ENCODE data around the gene GAPVD1.
"Not testable (repeated sequence)": the region's sequence is repeated elsewhere in the genome, so short reads cannot be mapped to it uniquely, and the experiment has no call there.

GAPVD1 gene

DNA sequence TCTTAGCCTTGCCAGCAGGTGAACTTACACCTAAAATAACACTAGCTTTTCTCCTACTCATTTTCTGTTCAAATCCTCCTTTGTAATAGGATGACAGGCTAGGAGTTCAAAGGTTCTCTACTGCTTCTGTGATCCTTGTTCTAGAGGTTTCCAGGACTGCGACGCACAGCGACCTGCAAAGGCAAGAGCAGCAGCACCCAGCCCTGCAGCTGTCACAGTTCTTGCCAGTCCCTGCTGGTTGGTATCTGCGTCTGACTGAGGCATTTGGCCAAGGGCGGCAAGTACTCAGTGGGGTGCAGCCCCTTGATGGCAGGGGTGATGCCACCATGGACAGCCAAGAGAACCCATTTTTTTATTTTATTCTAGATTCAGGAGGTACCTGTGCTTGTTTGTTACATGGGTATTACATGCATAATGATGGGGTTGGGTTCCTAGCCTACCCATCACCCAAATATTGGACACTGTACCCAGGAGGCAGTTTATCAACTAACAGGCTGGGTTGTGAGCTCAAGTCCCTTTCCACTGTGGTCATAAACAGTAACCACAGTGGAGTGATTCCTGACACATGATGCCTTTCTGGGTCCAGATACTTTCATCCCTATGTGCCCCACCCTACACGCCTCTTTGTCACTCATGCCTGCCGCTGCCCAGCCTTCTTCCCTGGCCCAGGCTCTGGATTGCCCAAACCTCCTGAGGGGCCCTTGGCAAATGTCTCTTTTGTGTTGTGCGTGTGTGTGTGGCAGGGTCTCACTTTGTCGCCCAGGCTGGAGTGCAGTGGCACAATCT lies 111.0 kb downstream of the GAPVD1 start:
- DNase-seq (ENCODE audit: low spot score) (no peak), FAIRE-seq (no peak)

GRCh38 chr9:125374443-125375309 lies 113.0 kb downstream of the GAPVD1 start:
- DNase-seq (ENCODE audit: low spot score) (peak; percentile 85), FAIRE-seq (no peak)

DNA sequence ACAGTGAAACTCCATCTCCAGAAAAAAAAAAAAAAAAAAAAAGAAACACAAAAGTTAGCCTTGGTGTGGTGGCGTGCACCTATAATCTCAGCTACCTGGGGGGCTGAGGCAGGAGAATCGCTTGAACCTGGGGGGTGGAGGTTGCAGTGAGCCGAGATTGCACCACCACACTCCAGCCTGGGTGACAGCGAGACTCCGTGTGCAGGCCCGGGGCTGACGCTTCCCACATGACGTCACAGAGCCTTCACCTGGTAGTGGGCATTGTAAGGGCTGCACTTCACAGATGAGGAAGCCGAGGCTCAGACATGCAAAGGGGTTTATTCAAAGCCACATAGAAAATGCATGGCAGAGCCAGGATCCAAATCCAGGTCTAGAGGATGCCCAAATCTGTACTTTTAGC lies 114.2 kb downstream of the GAPVD1 start:
- FAIRE-seq (no peak), DNase-seq (ENCODE audit: low spot score) (no peak)

GRCh38 chr9:125376261-125377226 lies 114.9 kb downstream of the GAPVD1 start:
- FAIRE-seq = no peak
- no peak for DNase-seq (ENCODE audit: low spot score)

- DNase-seq (ENCODE audit: low spot score) = no peak
- no peak for FAIRE-seq
Observed at GRCh38 chr9:125377584-125378250, 116.1 kb downstream of the GAPVD1 start.

- DNase-seq (ENCODE audit: low spot score) (no peak), FAIRE-seq (no peak)
Observed at GRCh38 chr9:125378778-125379177, 117.2 kb downstream of the GAPVD1 start.

- DNase-seq (ENCODE audit: low spot score) = no peak
- FAIRE-seq = no peak
Observed at GRCh38 chr9:125379208-125379607, 117.6 kb downstream of the GAPVD1 start.

- no peak for DNase-seq (ENCODE audit: low spot score)
Observed at GRCh38 chr9:125380406-125380805, 118.8 kb downstream of the GAPVD1 start.

GRCh38 chr9:125387861-125388524 lies 126.4 kb downstream of the GAPVD1 start:
- no peak for DNase-seq (ENCODE audit: low spot score)
- FAIRE-seq = no peak

More at GRCh38 chr9:125380406-125380805, 118.8 kb downstream of the GAPVD1 start:
- no peak for FAIRE-seq

DNA sequence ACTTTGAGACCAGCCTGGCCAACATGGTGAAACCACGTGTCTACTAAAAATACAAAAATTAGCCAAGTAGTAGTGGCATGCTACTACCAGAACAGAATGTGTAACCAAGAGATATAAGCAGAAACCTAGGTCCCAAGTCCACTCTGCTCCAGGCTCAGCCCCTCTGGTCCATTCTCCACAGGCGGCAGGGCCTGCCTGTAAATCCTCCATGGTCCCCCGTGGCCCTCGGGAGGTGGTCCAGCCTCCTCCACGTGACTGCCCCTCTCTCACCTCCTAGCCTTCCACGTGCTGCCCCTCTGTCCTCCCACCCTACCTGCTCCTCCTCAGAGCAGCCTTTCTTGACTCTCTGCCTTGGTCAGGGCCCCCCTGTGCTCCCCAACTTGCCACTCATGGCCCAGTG lies 127.4 kb downstream of the GAPVD1 start:
- DNase-seq (ENCODE audit: low spot score) (no peak), FAIRE-seq (no peak)

DNA sequence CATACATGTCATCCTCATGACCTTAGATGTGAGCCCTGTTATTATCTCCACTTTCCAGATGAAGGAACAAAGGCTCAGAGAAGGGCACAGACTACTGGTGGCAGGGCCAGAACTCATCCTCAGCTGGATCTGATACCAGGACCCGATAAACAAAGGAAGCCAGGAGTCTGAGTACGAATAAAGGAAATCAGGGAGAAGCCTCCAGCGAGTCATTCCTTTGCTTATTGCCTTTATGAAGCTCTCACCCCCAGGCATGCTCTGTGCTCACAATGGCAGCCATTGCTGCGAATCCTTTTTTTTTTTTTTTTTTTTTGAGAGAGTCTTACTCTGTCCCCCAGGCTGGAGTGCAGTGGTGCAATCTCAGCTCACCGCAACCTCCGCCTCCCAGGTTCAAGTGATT lies 130.1 kb downstream of the GAPVD1 start:
- FAIRE-seq = no peak
- no peak for DNase-seq (ENCODE audit: low spot score)

GRCh38 chr9:125393426-125393825 lies 131.8 kb downstream of the GAPVD1 start:
- DNase-seq (ENCODE audit: low spot score) (no peak), FAIRE-seq (no peak)

- DNase-seq (ENCODE audit: low spot score) (no peak), FAIRE-seq (no peak)
Observed at GRCh38 chr9:125396799-125397198, 135.2 kb downstream of the GAPVD1 start.

DNA sequence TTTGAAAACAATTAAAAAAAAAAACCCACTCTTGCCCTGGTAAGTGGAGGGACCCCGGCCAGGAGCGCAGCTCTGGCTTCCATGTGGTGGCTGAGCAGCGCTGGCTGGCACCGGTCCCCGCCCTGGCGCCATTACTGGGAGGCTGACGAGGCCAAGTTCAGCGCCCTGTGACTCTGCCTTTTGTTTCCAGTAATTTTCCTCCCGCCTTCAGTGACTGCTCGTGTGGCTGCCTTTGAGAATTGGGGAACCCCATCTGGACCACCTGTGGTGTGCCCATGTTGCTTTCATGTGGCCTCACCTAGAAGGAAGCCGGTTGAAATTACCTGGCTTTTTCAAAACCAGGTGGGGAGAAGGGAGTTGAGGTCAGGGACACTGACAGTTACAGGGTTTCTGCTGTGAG lies 136.1 kb downstream of the GAPVD1 start:
- FAIRE-seq (no peak), DNase-seq (ENCODE audit: low spot score) (no peak)

- no peak for DNase-seq (ENCODE audit: low spot score)
- no peak for FAIRE-seq
Observed at GRCh38 chr9:125398243-125398642, 136.6 kb downstream of the GAPVD1 start.

- DNase-seq (ENCODE audit: low spot score) = no peak
- FAIRE-seq = no peak
Observed at GRCh38 chr9:125399165-125399564, 137.5 kb downstream of the GAPVD1 start.

GRCh38 chr9:125399666-125400065 lies 138.0 kb downstream of the GAPVD1 start:
- DNase-seq (ENCODE audit: low spot score) (no peak), FAIRE-seq (no peak)

DNA sequence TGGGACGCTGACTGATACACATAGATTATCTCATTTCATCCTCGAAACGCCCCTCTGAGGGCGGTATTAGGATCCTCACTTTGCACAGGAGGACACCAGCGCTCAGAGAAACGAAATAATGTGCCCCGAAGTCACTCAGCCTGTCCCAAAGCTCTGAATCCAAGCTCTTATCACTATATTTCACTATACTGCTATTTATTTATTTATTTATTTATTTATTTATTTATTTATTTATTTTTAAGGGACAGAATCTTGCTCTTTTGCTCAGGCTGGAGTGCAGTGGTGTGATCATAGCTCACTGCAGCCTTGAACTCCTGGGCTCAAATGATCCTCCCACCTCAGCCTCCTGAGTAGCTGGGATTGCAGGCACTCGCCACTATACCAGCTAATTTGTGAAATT lies 138.6 kb downstream of the GAPVD1 start:
- not testable (repeated sequence) for FAIRE-seq; DNase-seq (ENCODE audit: low spot score)

GRCh38 chr9:125400725-125401716 lies 139.4 kb downstream of the GAPVD1 start:
- no peak for FAIRE-seq
- no peak for DNase-seq (ENCODE audit: low spot score)
